Anterior cingulate cortex (tissue), 58 donors: ENCODE data around the gene MRPL12.
A peak's percentile ranks its signal among the peaks of the same experiment; 100 is the strongest.

ENCODE experiments used
- DNase-seq, 58 donors: peaks; one replicate each; lab custom pipeline; 2025; lab: John Stamatoyannopoulos, UW

The MRPL12 gene

DNA sequence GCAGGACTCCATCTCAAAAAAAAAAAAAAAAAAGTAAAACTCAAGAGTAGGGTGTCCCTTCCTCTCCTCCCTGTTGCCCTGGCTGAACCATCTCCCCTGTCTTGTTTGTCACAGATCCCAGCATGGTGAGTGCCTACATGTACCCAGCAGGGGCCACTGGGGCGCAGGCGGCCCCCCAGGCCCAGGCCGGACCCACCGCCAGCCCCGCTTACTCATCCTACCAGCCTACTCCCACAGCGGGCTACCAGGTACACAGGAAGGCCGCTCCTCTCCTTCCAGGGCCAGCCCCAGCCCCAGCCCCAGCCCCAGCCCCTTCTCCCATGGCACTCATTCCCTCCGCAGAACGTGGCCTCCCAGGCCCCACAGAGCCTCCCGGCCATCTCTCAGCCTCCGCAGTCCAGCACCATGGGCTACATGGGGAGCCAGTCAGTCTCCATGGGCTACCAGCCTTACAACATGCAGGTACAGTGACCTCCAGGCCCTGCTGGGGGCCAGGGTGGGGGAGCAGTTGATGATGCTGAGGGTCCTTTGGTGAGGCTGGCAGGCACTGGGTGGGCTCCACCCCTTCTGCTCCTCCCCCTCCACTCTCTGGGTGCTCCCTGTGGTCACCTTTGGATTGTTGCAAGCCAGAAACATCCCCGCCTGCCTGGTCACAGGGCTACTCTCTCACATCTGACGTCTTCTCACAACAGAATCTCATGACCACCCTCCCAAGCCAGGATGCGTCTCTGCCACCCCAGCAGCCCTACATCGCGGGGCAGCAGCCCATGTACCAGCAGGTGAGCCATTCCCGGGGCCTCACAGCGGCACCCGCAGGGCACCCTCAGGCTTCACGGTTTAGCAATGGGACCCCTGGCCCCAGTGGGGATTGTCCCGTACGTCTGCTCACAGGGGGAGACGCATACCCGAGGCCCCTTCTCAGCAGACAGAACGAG, 2.5 kb upstream of the MRPL12 start:
- no peak for DNase-seq

GRCh38 chr17:81701288-81702071, 1.7 kb upstream of the MRPL12 start:
- DNase-seq, result no peak

GRCh38 chr17:81703747-81704654, 834 bp downstream of the MRPL12 start:
- no peak for DNase-seq

- no peak for DNase-seq
Measured at GRCh38 chr17:81705518-81706231, 2.5 kb downstream of the MRPL12 start.

DNA sequence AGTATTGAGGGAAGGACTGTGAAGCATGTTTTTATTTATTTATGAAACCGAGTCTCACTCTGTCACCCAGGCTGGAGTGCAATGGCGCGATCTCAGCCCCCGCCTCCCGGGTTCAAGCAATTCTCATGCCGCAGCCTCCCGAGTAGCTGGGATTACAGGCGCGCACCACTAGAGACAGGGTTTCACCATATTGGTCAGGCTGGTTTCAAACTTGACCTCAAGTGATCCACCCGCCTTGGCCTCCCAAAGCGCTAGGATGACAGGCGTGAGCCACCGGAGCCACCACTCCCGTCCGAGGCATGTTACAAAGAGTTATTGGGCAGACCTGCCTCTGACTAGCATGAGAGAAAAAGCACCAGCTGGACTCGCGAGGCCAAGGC, 3.1 kb downstream of the MRPL12 start:
- no peak for DNase-seq

DNA sequence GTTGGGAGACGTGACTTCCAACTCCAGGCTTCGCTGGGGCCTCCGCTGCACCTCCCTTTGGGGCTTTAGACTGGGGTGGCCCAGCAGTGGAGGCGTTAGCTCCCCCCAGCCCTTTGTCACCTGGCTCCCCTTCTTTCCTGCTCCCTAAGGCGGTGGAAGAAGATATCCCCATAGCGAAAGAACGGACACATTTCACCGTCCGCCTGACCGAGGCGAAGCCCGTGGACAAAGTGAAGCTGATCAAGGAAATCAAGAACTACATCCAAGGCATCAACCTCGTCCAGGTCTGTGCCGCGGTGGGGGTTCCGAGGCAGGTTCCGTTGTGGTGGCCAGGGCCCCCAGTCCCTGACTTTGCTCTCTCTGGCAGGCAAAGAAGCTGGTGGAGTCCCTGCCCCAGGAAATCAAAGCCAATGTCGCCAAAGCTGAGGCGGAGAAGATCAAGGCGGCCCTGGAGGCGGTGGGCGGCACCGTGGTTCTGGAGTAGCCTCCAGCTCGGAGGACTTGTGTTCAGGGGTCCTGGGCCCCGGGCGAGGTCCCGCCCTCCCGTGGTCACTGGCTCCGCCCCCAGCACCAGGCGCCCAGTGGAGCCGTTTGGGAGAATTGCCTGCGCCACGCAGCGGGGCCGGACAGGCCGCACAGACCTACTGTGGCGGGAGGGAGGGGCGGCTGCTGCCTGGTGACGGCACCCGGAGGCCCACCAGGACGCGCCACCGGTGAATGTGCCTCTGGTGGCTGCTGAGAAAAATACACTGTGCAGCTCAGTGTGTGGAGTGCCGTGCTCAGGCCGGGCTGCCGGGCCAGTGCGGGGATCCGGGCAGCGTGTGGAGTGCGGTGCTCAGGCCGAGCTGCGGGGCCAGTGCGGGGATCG, 3.8 kb downstream of the MRPL12 start:
- no peak for DNase-seq

- no peak for DNase-seq
Measured at GRCh38 chr17:81707725-81708646, 4.8 kb downstream of the MRPL12 start.

DNA sequence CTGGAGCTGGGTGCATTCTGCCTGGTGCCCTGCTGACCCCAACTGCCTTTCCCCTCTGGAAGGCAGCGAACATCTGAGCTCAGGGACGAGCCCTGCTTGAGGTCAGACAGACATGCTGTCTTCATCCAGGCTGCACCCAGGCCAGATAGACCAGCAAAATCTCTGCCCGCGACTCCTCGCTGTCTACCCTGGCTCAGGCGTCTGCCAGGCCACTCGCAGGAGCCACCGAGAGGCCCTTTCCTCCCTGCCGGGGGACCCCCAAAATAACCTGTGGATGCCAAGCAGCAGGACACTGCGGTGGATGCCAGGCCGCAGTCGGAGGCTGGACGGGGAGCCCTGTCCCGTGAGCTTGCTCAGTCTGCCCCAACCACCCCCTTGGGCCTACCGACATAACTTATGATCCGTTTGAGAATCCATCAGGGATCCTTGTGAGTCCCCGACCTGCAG, 5.6 kb downstream of the MRPL12 start:
- DNase-seq, result no peak

- peak in 2 of 58 donors; percentile 10 to 15 for DNase-seq
Measured at GRCh38 chr17:81710514-81711308, 7.5 kb downstream of the MRPL12 start.

DNA sequence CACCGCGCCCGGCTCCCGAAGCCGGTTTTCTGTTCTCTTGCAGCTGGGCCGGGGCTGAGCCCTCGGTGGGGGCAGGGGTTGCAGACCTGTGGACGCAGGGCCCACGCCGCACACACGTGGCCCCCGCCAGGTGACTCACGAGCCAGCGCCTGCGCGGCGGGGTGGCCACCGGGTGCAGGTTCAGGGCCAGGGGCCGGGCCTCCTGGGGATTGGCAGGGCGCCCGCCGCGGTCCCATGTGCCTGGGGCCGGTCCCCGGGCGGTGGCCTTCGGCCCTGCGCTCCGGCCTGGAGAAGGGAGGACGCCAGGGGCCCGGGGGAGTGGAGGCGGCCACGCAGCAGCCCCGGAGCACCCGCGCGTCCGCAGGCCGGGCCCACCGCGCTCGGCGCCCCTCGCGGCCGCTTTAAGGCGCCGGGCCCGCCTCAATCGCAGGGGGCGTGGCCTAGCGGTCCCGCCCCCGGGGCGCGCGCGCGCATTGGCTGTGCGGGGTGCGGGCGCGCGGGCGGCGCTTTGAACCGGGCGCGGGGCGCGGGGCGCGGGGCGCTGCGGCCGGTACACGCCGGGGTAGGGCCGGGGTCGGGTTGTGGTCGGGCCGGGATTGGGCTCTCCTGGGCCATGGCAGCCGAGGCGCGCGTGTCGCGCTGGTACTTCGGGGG, 8.8 kb downstream of the MRPL12 start, which contains the start of gene SLC25A10:
Gene SLC25A10, plus strand, starts transcription at position 471 of the 654 bp plus-strand sequence. Its CDS starts 143 bp downstream, at position 614.
- peak in 54 of 58 donors; percentile 11 to 81 (median 60) for DNase-seq

DNA sequence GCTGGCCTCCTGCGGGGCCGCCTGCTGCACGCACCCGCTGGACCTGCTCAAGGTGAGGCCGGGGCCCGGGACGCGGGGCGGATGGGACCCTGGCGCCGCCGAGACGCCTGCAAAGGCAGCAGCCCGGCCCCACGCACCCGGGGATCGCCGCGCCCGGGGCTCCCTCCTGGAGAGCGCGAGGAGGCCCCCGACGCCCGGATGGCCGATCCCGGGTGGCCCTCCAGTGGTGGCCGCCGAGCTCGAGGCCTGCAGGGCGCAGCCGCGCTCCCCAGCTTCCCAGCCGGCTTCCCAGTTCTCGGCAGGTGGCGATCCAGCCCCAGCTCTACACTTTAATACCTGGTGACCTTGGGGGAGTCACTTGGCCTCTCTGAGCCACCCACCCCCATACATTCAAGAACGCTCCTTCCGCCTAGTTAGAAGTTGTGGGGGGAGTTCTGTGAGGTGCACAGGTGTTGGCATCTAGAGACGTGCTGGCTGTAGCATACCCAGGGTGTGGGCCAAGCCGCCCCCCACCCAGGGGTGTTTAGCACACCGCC, 9.4 kb downstream of the MRPL12 start:
- peak in 3 of 58 donors; percentile 9 to 56 (median 48) for DNase-seq

DNA sequence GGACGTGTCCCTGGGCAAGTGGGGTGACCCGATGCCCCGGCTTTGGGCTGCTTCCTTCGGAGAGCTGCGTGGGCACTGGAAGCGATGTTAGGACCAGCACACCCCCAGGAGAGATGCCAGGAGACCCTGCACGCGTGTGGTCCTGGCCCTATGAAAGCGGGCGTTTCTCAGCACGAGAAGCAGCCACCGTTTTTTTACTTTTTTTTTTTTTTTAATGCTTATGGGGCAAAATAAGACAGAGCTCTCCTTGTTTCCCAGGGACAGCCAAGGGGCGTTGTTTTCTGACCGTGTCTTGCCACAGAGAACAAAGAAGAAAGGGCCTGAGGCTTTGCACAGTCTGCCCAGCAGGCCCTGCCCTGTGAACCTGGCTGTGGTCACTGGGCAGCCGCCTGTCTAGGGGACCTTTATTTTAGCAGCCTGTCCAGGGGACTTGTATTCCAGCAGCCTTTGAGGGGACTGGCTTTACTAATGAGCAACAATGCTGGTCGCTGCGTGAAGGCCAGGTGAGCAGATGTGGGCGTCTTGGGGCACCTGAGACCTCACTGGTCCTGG, 9.9 kb downstream of the MRPL12 start:
- DNase-seq, result peak in 11 of 58 donors; percentile 13 to 38 (median 20)

DNA sequence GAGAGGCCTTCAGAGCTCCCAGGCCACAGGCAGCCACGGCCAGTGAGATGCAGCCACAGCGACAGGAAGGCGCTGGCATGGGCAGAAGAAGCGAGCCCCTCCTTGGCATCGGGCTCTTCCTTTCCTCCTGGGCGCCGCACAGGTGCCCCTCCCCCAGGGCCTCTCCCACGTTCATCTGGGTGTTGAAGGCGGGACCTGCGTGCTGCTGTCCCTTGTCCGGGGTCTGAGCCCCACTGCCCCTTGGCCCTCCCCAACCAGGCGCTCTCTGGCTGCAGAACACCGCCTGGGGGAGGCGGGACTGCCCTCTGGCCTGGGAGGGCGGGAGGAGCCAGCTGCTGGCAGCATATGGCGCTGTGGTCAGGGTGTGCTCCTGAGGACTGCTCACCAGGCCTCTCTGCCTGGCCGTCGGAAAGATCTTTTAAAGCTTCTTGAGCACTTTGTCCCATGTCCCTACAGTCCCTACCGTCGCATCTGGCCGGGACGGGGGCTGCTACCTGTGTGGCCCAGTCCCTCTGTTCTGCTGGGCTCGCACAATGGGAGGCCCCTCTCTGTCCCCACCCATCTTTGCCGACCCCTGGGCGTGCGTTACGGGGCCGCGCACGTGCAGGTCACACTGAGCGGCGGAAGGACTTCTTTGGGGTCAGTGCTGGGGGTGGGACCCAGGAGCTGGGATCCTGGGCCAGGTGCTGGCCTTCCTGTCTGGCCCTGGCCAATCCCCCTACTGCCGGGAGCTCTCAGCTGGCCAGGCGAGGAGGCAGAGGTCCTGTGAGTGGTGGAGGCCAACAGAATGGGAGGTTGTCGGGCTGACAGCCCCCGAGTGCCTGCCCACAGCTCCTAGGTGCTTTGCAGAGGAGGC, 10.6 kb downstream of the MRPL12 start:
- DNase-seq, result no peak

DNA sequence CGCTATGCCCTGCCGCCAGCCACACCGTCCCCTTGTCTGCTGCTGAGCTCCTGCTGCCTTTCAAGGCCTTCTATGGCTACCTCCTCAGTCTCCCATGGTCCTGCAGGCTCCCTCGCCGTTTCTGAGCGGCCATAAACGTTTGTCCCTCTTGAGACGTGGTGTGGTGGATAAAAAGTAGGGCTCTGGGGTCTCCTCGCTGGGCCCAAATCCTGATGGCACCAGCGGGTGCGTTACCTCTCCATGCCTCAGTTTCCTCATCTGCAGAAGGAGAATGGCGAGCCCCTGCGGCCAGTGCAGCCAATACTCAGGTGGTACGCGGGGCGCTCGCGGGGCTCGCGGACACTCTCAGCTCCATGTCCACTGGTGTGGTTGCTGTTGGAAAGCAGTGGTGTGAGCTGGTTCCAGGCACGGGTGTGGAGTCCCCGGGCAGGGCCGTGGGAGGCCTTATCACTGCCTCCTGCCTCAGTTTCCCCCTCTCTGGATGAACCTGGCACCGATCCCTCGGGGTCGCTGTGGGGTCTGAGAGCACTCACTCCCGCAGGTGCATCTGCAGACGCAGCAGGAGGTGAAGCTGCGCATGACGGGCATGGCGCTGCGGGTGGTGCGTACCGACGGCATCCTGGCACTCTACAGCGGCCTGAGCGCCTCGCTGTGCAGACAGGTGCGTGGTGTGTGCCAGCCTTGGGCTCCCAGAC, 11.4 kb downstream of the MRPL12 start:
- no peak for DNase-seq
